Measurements from ENCODE around the gene KIAA0753.
A peak's percentile ranks its signal among the peaks of the same experiment; 100 is the strongest.
"Not testable (repeated sequence)": the region's sequence is repeated elsewhere in the genome, so short reads cannot be mapped to it uniquely, and the experiment has no call there.

The KIAA0753 gene

DNA sequence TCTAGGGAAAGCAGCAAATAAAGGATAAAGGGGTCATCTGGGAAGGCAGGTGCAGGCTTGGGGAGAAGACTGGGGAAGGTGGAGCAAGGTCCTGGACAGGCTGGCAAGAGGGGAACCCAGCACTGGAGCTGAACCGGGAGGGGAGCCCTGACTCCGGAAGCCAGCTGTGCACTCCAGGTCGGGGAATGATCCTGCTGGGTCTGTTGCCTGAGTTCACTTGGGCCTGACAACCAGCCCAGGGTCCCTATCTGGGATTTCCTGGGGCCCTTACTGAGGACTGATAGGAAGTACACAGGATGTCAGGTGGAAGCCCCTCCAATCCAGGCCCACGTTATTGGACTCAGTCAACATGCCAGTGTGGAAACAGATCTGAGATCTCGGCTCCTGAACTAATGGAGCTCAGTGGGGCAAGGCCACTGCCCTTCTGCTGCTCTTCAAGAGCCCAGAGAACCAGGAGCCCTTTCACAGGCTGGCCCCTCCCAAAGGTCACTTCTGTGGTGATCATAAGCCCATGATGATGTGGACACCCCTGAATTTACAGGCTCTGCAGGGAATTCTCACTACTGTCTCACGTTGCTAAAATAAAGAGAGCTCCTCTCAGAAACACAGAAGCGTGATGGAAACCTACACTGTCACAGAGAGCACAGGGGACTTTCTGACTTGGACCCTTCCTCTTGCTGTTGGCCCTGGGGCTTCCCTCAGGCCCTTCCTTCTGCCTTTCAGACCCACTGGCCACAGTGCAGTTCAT lies 64.3 kb downstream of the KIAA0753 start:
- DNase-seq (ENCODE audit: low read depth) = no peak
- TF ChIP-seq, protein P1, sequence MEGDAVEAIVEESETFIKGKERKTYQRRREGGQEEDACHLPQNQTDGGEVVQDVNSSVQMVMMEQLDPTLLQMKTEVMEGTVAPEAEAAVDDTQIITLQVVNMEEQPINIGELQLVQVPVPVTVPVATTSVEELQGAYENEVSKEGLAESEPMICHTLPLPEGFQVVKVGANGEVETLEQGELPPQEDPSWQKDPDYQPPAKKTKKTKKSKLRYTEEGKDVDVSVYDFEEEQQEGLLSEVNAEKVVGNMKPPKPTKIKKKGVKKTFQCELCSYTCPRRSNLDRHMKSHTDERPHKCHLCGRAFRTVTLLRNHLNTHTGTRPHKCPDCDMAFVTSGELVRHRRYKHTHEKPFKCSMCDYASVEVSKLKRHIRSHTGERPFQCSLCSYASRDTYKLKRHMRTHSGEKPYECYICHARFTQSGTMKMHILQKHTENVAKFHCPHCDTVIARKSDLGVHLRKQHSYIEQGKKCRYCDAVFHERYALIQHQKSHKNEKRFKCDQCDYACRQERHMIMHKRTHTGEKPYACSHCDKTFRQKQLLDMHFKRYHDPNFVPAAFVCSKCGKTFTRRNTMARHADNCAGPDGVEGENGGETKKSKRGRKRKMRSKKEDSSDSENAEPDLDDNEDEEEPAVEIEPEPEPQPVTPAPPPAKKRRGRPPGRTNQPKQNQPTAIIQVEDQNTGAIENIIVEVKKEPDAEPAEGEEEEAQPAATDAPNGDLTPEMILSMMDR (IDR thresholded peaks at IDR 0.05; ENCODE audit: insufficient read depth, low read depth, low read length, missing control alignments) = no peak
- H3K4me3 ChIP-seq (ENCODE audit: low read length) = no peak overlapping the region

DNA sequence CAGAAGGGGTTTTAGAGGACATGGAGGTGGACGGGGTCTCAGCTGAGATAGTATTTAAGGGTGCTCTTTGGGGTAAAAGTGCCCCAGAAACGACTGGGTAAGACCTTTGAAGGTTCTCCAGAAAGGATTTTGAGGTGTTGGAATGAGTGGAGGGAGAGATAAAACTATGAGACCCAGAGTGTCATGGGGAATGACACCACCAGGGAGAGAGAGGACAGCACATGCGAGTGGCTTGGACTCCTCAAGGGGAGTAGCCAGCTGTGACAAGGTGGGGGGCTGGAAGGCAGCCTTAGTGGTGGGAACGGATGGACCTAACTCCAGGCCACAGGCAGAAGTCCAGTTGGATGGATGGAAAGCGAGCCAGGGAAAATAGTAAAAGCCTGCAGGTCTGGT lies 64.9 kb downstream of the KIAA0753 start:
- TF ChIP-seq, protein P1 (IDR thresholded peaks at IDR 0.05; ENCODE audit: insufficient read depth, low read depth, low read length, missing control alignments) = no peak
- H3K4me3 ChIP-seq (ENCODE audit: low read length) = no peak overlapping the region
- no peak for DNase-seq (ENCODE audit: low read depth)

DNA sequence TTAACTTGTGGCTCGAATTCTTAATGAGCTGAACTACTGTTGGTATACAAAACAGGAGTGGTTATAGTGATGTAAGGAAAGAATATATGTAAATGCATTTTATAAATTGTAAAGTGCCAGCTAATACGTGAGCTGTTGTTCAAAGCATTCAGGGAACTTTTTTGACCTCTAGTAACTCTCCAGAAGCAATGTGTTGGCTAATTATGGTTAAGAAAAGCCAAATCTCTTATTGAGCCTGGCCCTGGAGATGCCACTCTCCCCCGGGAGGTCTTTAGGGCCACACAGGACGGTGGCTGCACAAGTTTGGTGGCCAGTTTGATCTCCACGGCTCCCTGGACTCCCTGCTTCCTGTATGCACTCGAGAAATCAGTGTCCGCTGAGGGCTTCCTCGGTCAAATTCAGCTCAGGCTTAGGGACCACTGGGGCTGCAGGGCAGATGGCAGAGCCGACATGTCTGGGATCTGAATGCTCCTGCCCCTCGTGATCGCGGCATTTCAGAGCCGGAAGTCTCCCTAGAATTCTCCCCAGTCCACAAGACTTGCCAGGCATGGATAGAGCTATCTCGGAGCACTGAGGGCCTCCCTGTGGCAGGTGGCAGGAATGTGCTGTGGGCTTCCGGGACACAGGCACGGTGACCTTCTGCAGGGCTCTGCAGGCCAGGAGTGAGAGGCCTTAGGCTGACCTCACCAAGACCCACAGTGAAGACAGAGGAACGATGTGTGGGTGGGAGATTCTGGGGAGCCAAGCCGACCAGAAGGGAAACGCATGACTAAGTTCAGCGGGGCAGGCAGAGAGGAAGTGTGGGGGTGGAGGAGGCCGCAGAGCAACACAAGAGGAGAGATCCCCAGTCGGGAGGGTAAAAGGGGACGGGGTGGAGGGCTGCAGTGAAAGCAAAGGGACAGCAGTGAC lies 65.6 kb downstream of the KIAA0753 start:
- H3K4me3 ChIP-seq (ENCODE audit: low read length) = no peak overlapping the region
- DNase-seq (ENCODE audit: low read depth) = peak; percentile 48
- TF ChIP-seq, protein P1 (IDR thresholded peaks at IDR 0.05; ENCODE audit: insufficient read depth, low read depth, low read length, missing control alignments) = no peak

DNA sequence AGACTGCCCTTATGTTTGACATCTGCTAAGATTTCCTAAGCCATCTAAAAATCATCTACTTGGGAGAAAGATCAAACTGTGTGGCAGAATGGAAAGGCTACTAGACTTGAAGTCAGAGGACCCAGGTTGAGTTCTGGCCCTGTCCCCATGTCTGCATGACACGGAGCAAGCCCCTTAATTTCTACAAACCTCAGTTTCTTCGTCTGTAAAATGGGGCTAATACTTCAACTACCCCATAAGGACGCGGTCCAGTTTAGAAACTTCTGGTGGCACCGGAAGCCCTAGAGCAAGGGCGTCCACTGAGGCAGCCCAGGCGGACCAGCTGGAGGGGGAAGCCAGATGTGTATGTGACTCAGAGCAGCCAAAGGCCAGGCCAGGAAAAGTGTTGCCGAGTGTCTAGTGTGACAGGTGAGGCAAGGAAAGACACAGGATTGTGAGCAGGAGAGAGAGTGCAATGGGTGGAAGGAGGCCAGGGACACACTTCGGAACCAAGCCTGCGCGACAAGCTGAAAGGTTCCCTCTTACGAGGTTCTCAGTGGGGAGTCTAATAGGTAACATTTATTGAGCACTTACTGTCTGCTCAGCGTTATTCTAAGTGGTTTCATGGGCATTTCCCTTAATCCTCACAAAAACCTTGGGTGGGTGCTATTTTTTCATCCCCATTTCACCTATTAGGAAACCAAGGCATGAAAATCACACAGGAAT lies 66.4 kb downstream of the KIAA0753 start:
- no peak overlapping the region for H3K4me3 ChIP-seq (ENCODE audit: low read length)
- TF ChIP-seq, protein P1 (IDR thresholded peaks at IDR 0.05; ENCODE audit: insufficient read depth, low read depth, low read length, missing control alignments) = no peak
- DNase-seq (ENCODE audit: low read depth) = no peak

DNA sequence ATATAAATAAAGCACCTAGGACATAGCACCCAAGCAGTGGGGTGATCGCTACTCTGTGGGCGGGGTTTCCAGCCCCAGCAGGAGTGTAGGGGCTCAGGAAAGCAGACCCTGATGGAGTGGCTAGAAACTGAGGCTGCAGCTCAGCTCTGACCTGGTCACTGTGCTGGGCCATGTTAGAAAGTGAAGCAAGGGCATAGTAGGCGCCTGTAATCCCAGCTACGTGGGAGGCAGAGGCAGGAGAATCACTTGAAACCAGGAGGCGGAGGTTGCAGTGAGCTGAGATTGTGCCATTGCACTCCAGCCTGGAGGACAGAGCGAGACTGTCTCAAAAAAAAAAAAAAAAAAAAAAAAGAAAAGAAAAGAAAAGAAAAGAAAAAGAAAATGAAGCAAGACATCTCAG lies 67.0 kb downstream of the KIAA0753 start:
- DNase-seq (ENCODE audit: low read depth); H3K4me3 ChIP-seq (ENCODE audit: low read length): not testable (repeated sequence)

DNA sequence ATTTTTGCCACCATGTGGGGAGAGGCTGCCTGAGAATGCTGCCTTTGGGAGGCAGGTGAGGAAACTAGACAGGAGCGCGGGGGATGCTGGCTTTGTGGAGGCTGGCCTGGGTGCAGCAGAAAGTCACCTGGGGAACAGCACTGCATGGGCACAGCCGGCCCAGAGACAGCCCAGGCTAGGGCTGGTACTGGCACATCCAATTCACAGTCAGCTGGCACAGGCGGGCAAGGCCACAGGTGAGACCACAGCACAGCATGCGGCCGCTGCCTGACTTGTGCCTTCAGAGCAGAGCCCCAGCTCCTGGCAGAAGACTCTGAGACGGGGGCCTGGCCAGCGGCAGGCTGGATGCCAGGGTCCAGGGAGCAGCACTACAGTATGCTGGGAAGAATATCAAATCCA lies 67.5 kb downstream of the KIAA0753 start:
- TF ChIP-seq, protein P1 (IDR thresholded peaks at IDR 0.05; ENCODE audit: insufficient read depth, low read depth, low read length, missing control alignments) = no peak
- no peak for DNase-seq (ENCODE audit: low read depth)
- no peak overlapping the region for H3K4me3 ChIP-seq (ENCODE audit: low read length)

DNA sequence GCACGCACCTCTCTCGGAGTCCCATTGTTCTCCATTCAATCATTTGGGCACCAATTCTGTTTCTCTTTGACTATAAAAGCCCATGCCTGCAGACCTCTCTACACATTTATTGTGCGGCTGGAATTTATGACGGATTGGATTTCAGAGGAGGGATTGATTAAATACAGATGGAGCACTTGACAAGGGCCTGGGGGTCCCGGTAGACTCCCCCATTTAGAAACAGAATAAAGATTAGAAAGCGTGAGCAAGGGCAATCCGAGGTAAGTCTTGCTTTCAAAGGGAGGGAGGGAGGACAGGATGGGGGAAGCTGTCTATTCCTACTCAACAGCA lies 69.1 kb downstream of the KIAA0753 start:
- TF ChIP-seq, protein P1 (IDR thresholded peaks at IDR 0.05; ENCODE audit: insufficient read depth, low read depth, low read length, missing control alignments) = no peak
- H3K4me3 ChIP-seq (ENCODE audit: low read length) = no peak overlapping the region
- DNase-seq (ENCODE audit: low read depth) = no peak

All from epithelial cell of esophagus (primary cell).